ENCODE results near the gene C22orf39.
A peak's percentile ranks its signal among the peaks of the same experiment; 100 is the strongest.

C22orf39 gene

DNA sequence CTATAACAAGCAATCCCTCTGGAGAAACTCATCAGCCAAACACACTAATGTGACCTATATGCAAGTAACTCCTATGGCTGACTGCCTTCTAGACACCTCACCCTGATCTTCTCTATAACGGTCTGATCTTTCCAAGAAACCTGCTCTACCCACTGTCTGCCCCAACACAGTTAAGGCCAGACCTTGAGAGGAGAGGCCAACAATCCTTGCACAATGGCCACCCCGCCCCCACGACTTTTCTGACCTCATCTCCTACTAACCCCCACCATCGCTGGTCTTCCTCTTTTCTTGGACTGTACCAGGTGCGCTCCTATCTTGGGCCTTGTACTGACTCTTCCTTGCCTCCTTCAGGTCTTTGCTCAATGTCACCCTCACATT, 28.4 kb downstream of the C22orf39 start:
- Mint-ChIP-seq H3K4me1 (peaks cover 36 to 50% of the 10 kb centered on the region in 2 donors), H3K9me3 (peaks cover 0 to 2% of the 10 kb centered on the region in 2 donors), H3K27ac (peak overlapping the region; percentile 4), H3K27me3 (no peaks in the 10 kb centered on the region), H3K4me3 (no peak overlapping the region), H3K36me3 (peaks cover 18 to 38% of the 10 kb centered on the region in 2 donors)
- peak; percentile 62 to 67 for ATAC-seq (replicated peaks)
- DNase-seq: no peak

- Mint-ChIP-seq H3K4me1 (peaks cover 13 to 18% of the 10 kb centered on the region in 2 donors), H3K4me3 (no peak overlapping the region)
Observed at GRCh38 chr22:19412923-19413322, 34.6 kb downstream of the C22orf39 start.

DNA sequence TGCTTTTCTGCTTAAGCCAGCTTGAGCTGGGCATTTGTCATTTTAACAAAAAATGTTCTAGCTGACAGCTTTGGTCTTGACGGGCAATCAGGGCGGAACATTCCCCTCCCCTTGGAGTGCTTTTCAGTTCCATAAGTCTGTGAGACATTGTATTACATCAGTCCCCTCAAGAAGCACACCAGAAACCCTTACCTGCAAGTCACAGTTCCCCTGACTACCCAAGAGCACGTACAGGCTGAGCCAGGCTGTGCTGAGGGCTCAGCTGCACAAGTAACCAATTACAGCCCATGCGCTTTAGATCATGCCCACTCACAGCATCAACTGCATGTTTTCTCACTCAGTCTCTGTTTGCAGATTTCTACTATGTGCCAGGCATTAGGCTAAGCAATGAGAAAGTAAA, 35.0 kb downstream of the C22orf39 start:
- no peak overlapping the region for H3K27ac Mint-ChIP-seq
- no peaks in the 10 kb centered on the region for H3K9me3 Mint-ChIP-seq
- ATAC-seq (replicated peaks): no peak
- no peaks in the 10 kb centered on the region for H3K27me3 Mint-ChIP-seq
- peaks cover 20 to 32% of the 10 kb centered on the region in 2 donors for H3K36me3 Mint-ChIP-seq
- H3K4me1 Mint-ChIP-seq: peaks cover 13 to 18% of the 10 kb centered on the region in 2 donors
- DNase-seq: no peak
- no peak overlapping the region for H3K4me3 Mint-ChIP-seq

More at GRCh38 chr22:19412923-19413322, 34.6 kb downstream of the C22orf39 start:
- DNase-seq (no peak), ATAC-seq (replicated peaks) (no peak)
- peaks cover 24 to 31% of the 10 kb centered on the region in 2 donors for H3K36me3 Mint-ChIP-seq
- no peaks in the 10 kb centered on the region for H3K27me3 Mint-ChIP-seq
- H3K27ac Mint-ChIP-seq: no peak overlapping the region
- H3K9me3 Mint-ChIP-seq: peaks cover 0 to 2% of the 10 kb centered on the region in 2 donors

DNA sequence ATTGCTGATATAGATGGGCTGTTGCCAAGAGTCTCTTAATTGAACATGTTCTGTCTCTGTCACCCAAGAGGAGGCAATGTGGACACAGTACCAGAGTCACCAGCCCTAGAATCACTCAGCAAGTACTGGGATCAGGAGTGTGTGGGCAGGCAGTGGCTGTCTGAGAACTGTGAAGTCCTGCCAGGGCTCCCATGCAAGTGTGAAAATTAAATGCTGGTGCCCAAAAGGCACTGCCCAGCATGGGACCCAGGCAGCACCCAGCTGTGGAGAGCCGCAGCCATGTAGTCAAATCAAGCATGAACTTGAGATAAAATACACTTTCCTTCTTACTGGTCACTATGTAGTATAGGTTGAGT, 35.8 kb downstream of the C22orf39 start:
- H3K4me1 Mint-ChIP-seq: peaks cover 11 to 18% of the 10 kb centered on the region in 2 donors
- no peak for ATAC-seq (replicated peaks)
- H3K4me3 Mint-ChIP-seq: no peak overlapping the region
- DNase-seq: no peak
- H3K36me3 Mint-ChIP-seq: peaks cover 16 to 35% of the 10 kb centered on the region in 2 donors
- H3K27ac Mint-ChIP-seq: no peak overlapping the region
- no peaks in the 10 kb centered on the region for H3K9me3 Mint-ChIP-seq
- H3K27me3 Mint-ChIP-seq: no peaks in the 10 kb centered on the region

- no peak overlapping the region for H3K27ac Mint-ChIP-seq
- DNase-seq: no peak
- peaks cover 11 to 18% of the 10 kb centered on the region in 2 donors for H3K4me1 Mint-ChIP-seq
- H3K9me3 Mint-ChIP-seq: no peaks in the 10 kb centered on the region
- ATAC-seq (replicated peaks): no peak
- H3K4me3 Mint-ChIP-seq: no peak overlapping the region
- H3K36me3 Mint-ChIP-seq: peaks cover 13 to 37% of the 10 kb centered on the region in 2 donors
- no peaks in the 10 kb centered on the region for H3K27me3 Mint-ChIP-seq
Observed at GRCh38 chr22:19410941-19411689, 36.4 kb downstream of the C22orf39 start.

DNA sequence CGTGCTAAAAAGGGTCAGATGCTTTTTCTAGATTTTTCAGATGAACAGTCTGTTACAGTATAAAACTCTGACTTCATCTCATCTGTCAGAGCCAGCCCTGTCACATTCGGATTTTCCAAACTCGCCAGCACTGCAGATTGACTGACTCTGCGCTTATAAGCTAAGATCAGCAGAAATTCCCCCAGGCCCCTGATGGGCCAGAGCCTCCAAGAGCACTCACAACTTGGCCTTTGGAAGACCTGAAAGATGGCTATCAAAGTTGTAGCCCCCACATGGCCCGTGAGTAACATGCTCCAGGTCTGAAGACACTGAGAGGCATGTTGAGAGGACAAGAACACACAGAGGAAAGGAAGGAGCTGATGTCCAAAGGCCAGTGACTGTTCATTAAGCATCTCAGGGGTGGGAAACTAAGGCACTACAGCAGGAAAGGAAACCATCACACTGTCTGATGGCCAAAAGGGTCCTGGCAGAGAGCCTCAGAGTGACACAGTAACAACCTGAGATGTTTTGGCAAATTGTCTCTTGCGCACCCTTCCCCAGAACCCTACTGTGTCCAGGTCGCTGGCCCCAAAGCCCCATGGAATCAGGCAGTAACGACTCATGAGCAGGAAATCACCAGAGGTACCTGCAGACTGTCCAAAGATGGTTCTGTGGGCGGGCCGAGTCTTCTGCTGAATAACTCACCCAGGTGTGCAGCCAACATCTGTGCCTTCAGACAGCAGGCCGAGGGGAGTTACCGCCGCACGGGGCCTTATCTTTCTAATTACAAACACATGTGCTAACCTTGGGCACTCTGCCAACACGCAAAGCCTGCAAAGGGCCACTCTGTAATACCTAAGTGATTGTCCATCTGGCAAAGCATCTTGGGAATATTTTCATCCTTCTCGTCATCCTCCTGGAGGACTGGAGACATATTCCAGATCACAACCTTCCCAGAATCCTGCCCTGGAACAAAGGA, 39.6 kb downstream of the C22orf39 start:
- Mint-ChIP-seq H3K27me3 (no peaks in the 10 kb centered on the region), H3K27ac (no peak overlapping the region), H3K36me3 (peaks cover 29 to 47% of the 10 kb centered on the region in 2 donors), H3K4me1 (peaks cover 14 to 29% of the 10 kb centered on the region in 2 donors), H3K9me3 (no peaks in the 10 kb centered on the region), H3K4me3 (no peak overlapping the region)
- ATAC-seq (replicated peaks) (no peak), DNase-seq (no peak)

- DNase-seq (no peak), ATAC-seq (replicated peaks) (no peak)
- Mint-ChIP-seq H3K4me1 (peaks cover 8 to 24% of the 10 kb centered on the region in 2 donors), H3K27me3 (no peaks in the 10 kb centered on the region), H3K27ac (no peak overlapping the region), H3K4me3 (no peak overlapping the region), H3K9me3 (no peaks in the 10 kb centered on the region), H3K36me3 (peaks cover 29 to 50% of the 10 kb centered on the region in 2 donors)
Observed at GRCh38 chr22:19406846-19407245, 40.7 kb downstream of the C22orf39 start.

DNA sequence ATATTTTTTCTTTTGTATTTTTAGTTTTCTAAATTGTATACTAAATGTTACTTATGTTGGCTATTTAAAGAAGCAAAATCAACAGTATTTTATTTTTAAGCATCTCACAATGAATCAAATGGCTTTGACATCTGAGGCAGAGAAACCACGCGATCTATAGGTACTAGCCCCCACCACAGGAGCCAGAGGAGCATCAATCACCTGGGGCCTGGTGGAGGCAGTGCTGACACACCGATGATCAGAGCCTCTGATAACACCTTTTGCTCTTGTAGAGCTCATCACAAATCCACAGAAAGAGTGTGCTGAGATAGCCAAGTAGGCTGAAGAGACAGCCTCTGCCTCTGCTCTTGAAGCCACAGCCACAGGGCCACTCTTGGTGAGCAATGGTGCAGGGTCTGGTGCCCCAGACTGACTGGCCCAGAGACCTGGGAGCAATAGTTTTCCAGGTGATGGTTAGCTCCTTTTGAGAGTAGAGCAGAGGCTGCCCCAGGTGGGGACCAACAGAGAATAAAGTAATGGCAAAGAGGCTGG, 41.2 kb downstream of the C22orf39 start:
- no peaks in the 10 kb centered on the region for H3K9me3 Mint-ChIP-seq
- no peak overlapping the region for H3K27ac Mint-ChIP-seq
- H3K36me3 Mint-ChIP-seq: peaks cover 33 to 52% of the 10 kb centered on the region in 2 donors
- peaks cover 8 to 19% of the 10 kb centered on the region in 2 donors for H3K4me1 Mint-ChIP-seq
- no peak overlapping the region for H3K4me3 Mint-ChIP-seq
- ATAC-seq (replicated peaks) (no peak), DNase-seq (no peak)
- H3K27me3 Mint-ChIP-seq: no peaks in the 10 kb centered on the region

- peaks cover 36 to 59% of the 10 kb centered on the region in 2 donors for H3K36me3 Mint-ChIP-seq
- no peak overlapping the region for H3K27ac Mint-ChIP-seq
- no peak for ATAC-seq (replicated peaks)
- H3K4me1 Mint-ChIP-seq: peaks cover 8 to 19% of the 10 kb centered on the region in 2 donors
- H3K9me3 Mint-ChIP-seq: no peaks in the 10 kb centered on the region
- no peak overlapping the region for H3K4me3 Mint-ChIP-seq
- H3K27me3 Mint-ChIP-seq: no peaks in the 10 kb centered on the region
- DNase-seq: no peak
Observed at GRCh38 chr22:19405652-19406051, 41.9 kb downstream of the C22orf39 start.

DNA sequence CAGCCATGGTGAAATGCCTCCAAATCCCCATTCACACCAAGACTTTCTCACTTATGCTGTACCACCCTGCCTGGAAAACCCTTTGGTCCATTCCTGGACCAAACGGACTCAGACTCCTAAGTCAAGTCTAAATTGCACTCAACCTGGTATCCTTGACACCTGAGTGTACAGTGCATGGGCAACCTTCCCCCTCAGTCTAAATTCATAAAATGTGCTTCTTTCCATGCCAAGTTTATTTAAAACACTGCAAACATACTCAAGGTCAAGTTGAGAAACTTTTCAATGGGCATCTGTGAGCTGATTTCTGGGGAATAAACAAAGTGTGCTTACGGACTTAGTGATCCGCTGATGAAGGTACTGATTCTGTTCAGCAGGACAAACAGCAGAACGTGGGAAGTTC, 42.4 kb downstream of the C22orf39 start:
- H3K27me3 Mint-ChIP-seq: no peaks in the 10 kb centered on the region
- no peak overlapping the region for H3K4me3 Mint-ChIP-seq
- no peak for DNase-seq
- peaks cover 42 to 64% of the 10 kb centered on the region in 2 donors for H3K36me3 Mint-ChIP-seq
- no peak for ATAC-seq (replicated peaks)
- no peak overlapping the region for H3K27ac Mint-ChIP-seq
- peaks cover 8 to 19% of the 10 kb centered on the region in 2 donors for H3K4me1 Mint-ChIP-seq
- no peaks in the 10 kb centered on the region for H3K9me3 Mint-ChIP-seq

- Mint-ChIP-seq H3K4me3 (no peak overlapping the region), H3K27ac (no peak overlapping the region), H3K4me1 (peaks cover 8 to 19% of the 10 kb centered on the region in 2 donors), H3K27me3 (no peaks in the 10 kb centered on the region), H3K36me3 (peaks cover 41 to 62% of the 10 kb centered on the region in 2 donors), H3K9me3 (no peaks in the 10 kb centered on the region)
- ATAC-seq (replicated peaks): no peak
- no peak for DNase-seq
Observed at GRCh38 chr22:19404676-19405075, 42.8 kb downstream of the C22orf39 start.

DNA sequence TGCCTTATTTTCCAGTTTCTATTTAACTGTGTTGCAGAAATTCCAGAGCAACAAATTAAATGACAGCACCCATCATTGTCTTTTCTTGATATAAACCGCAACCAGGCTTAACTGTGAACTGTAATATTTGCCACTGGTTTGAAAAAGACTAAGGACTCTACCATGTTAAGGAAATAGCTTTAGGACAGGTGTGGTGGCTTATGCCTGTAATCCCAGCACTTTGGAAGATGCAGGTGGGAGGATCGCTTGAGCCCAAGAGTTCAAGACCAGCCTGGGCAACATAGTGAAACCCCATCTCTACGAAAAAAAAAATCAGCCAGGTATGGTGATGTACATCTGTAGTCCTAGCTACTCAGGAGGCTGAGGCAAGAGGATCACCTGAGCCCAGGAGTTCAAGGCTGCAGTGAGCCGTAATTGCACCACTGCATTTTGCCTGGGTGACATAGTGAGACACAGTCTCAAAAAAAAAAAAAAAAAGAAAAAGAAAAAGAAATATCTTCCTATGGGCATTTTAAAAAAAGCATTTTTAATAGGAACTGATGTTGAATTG, 44.8 kb downstream of the C22orf39 start:
- DNase-seq (no peak), ATAC-seq (replicated peaks) (no peak)
- Mint-ChIP-seq H3K27me3 (no peaks in the 10 kb centered on the region), H3K4me1 (peaks cover 8 to 19% of the 10 kb centered on the region in 2 donors), H3K4me3 (no peak overlapping the region), H3K9me3 (no peaks in the 10 kb centered on the region), H3K36me3 (peaks cover 43 to 67% of the 10 kb centered on the region in 2 donors), H3K27ac (no peak overlapping the region)

DNA sequence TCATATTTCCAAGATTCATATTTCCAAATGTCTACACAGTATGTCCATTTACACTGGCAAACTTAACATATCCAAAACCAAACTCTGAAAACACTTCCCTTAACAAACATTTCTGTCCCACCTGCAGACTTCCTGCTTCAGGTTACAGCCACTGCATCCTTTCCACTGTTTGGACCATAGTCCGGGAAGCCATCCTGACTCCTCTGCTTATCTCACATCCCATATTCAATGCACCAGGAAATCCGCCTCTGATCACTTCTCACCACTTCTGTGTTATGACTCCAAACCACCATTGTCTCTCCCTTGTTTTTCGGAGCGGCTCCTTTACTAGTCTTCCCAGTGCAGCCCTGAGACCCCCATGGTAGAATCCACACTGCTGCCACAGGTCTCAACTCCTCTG, 46.0 kb downstream of the C22orf39 start:
- Mint-ChIP-seq H3K9me3 (no peaks in the 10 kb centered on the region), H3K4me1 (peaks cover 8 to 19% of the 10 kb centered on the region in 2 donors), H3K4me3 (no peak overlapping the region), H3K27ac (no peak overlapping the region), H3K27me3 (no peaks in the 10 kb centered on the region), H3K36me3 (peaks cover 49 to 63% of the 10 kb centered on the region in 2 donors)
- ATAC-seq (replicated peaks) (no peak), DNase-seq (no peak)

DNA sequence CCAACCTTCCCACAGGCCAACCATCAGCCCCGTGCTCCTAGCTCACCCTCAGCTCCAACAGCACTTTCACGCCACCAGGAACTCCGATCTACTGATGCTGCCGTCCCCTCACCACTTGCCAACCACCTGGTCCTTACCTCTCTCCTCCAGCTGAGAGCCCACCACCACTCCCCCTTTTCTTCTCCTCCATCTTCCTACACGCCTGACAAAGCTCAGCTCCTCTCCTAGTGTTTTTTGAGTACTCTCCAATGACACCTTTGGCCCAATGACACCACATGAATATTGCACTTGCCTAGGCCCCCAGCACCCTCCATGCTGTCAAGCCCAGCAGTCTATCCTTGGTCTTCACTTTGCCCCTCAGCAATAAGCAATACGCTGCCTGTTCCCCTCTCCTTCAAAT, 46.6 kb downstream of the C22orf39 start:
- H3K9me3 Mint-ChIP-seq: no peaks in the 10 kb centered on the region

More for the DNA sequence above, 46.6 kb downstream of the C22orf39 start:
- H3K27ac Mint-ChIP-seq: no peak overlapping the region
- no peak for DNase-seq
- peaks cover 8 to 19% of the 10 kb centered on the region in 2 donors for H3K4me1 Mint-ChIP-seq
- H3K27me3 Mint-ChIP-seq: no peaks in the 10 kb centered on the region
- ATAC-seq (replicated peaks): no peak
- H3K4me3 Mint-ChIP-seq: no peak overlapping the region
- peaks cover 48 to 58% of the 10 kb centered on the region in 2 donors for H3K36me3 Mint-ChIP-seq
